Posterior vena cava (tissue), 2 donors: ENCODE measurements around the gene CUL9. TPM values are rescaled to one million over a fixed set of nuclear protein-coding genes. Genes with fewer than 3 reads are reported as not detected.

Experiments used
- DNase-seq: peaks from one replicate; pipeline ENCODE4 v3.0.0-alpha.2; 2020; ENCODE audit warnings: low spot score
- intact Hi-C, 2 donors: fragments of 100-400 bp; cut with DNase I; formaldehyde crosslinking; loops; one replicate each; pipeline versions ENCODE4 v1.14.1 to v1.14.2; 2022 to 2023
- total RNA-seq, 2 donors: library from RNA; stranded (reverse); fragmentation: NEBNext Ultra II Directional; extraction: Animal tissue kit (Norgen Biotek cat#: 25700); gene quantifications; one replicate each; pipeline ENCODE4 v1.2.1, GENCODE V29; 2021
- donor health status: DM: yes; HTN: yes; CAD: no.
- donor health status: DM: yes; HTN: yes; CAD: no.

CUL9 gene
- total RNA-seq, 2 donors from 2014 or later: 24.5 to 25.5 TPM

DNA sequence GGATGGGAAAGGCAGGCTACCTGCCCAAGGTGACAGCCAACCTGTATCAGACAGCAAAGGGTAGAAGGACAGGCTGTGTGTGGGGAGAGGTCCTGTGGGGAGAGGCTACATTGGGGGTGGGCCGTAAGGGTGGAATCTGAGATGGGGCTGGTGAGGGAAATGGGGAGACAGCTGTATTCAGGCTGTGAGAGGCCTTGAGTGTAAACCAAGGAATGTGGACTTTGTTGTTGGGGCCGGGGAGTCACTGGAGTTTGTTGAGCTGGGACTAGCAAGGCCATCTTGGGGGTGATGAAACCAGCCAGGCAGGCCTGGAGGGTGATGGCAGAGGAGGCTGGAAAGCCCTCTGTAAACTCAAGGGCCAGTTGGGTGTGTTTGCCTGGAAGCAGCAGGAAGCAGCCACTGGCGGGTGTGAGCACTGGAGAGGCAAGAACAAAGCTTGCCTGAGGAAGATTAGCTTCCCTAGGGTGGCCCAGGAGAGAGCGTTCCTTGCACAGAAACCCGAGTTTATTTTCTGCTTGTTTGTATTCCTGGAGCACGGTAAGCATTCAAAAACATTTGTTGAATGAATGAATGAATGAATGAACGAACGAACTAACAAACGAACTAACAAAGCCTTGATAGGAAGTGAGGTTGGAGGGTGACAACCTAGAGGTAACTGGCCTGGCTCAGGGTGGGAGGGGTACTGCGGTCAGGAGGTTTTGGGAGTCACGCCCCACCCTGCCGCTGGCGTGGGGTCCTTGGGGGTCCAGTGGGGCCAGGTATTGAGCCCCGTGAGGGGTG is 80.2 kb downstream of the CUL9 start:
- intact Hi-C loops: loop anchor here (2.0 to 10.0 kb wide), 3 partner anchors 73 to 245 kb away; no protein-coding TSS in a partner anchor
- DNase-seq: no peak

- intact Hi-C loops: loop anchor here (2.0 to 10.0 kb wide), 3 partner anchors 72 to 244 kb away; no protein-coding TSS in a partner anchor
Measured at GRCh38 chr6:43262780-43263313, 80.9 kb downstream of the CUL9 start.

GRCh38 chr6:43263314-43264178 is 81.5 kb downstream of the CUL9 start:
- intact Hi-C loops: loop anchor here (2.0 to 10.0 kb wide), 3 partner anchors 71 to 244 kb away; no protein-coding TSS in a partner anchor
- peak; percentile 93 for DNase-seq

More at GRCh38 chr6:43262780-43263313, 80.9 kb downstream of the CUL9 start:
- no peak for DNase-seq

GRCh38 chr6:43264599-43265145 is 82.7 kb downstream of the CUL9 start:
- DNase-seq: no peak
- intact Hi-C loops: loop anchor here in 1 of 2 donors (5.0 to 10.0 kb wide), 2 partner anchors 70 to 243 kb away; no protein-coding TSS in a partner anchor

GRCh38 chr6:43265564-43265963 is 83.6 kb downstream of the CUL9 start:
- intact Hi-C loops: loop anchor here in 1 of 2 donors (10.0 kb wide), 1 partner anchor 69 kb away; no protein-coding TSS in a partner anchor
- no peak for DNase-seq

GRCh38 chr6:43267619-43268354 is 85.8 kb downstream of the CUL9 start:
- intact Hi-C loops: loop anchor here in 1 of 2 donors (10.0 kb wide), 1 partner anchor 67 kb away; no protein-coding TSS in a partner anchor
- DNase-seq: no peak

DNA sequence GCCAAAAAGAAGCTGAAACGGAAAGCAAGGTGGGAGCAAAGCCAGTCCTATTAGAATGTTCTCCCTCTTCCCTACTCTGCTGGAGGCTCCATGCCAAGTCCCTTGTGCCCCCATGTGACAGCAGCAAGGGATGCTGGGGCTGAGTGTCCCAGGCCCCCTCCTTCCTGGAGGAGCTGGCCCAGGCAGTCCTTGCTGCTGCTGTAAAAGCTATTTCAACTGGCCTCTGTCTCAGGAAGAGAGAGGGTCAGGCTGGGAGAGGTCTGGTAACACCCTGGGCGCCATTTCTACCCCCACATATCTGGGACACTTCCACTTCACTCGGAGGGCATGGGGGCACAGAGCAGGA is 86.3 kb downstream of the CUL9 start:
- intact Hi-C loops: loop anchor here in 1 of 2 donors (10.0 kb wide), 1 partner anchor 66 kb away; no protein-coding TSS in a partner anchor
- no peak for DNase-seq

GRCh38 chr6:43268782-43269272 is 86.8 kb downstream of the CUL9 start:
- intact Hi-C loops: loop anchor here in 1 of 2 donors (10.0 kb wide), 1 partner anchor 66 kb away; no protein-coding TSS in a partner anchor
- no peak for DNase-seq

DNA sequence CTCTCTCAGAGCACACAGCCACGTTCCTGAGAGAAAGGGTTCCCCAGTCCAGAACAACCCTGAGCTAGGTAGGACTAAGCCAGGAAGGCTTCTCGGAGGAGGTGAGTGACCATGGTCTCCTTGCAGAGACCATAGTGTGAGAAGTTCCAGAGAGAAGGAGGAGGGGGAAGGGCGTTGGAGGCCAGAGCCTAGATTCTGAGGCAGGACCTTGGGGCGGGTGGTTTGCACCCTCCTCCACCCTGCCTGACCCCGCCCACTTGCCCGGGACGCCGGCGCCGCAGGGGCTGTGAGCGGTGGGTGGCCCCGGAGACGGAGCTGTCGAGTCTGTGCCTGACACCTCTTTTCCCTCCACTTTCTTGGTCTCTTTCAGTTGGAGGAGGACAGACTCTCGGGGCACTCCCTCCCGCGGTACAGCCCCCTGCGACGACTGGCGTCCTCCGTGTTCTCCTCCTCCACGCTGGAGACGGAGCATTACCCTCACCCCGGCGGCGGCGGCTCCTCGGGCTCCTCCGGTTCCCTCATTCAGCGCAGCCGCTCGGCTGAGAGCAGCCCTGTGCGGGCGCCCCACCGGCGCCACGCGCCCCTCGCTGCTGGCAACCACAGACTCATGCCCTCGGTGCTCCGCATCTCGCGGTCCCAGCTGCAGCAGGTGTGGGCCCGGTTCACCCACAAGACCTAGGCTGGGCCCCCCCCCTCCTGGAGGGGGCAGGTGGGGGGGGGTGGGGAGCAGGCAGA is 87.4 kb downstream of the CUL9 start:
- DNase-seq: no peak
- intact Hi-C loops: loop anchor here in 1 of 2 donors (10.0 kb wide), 1 partner anchor 65 kb away; no protein-coding TSS in a partner anchor

GRCh38 chr6:43271103-43271815 is 89.3 kb downstream of the CUL9 start:
- intact Hi-C loops: no loop called here
- DNase-seq: no peak

GRCh38 chr6:43271944-43272343 is 89.9 kb downstream of the CUL9 start:
- intact Hi-C loops: no loop called here
- no peak for DNase-seq

GRCh38 chr6:43273707-43274106 is 91.7 kb downstream of the CUL9 start:
- DNase-seq: no peak
- intact Hi-C loops: no loop called here

Other genes with a start within 250 kb of the CUL9 start
- not detected for gene GNMT, start 221.4 kb upstream of the CUL9 start, total RNA-seq
- gene PEX6, start 203.0 kb upstream of the CUL9 start, total RNA-seq: 10 to 100 TPM in 1 of 2 donors, 1 to 10 TPM in 1; 8.8 to 12.8 TPM
- gene PPP2R5D, start 197.6 kb upstream of the CUL9 start, total RNA-seq: 10 to 100 TPM; 26.0 to 33.5 TPM
- 10 to 100 TPM; 41.8 to 45.9 TPM for gene MEA1, start 168.2 kb upstream of the CUL9 start, total RNA-seq
- gene KLHDC3, start 167.9 kb upstream of the CUL9 start, total RNA-seq: 10 to 100 TPM; 43.7 to 44.1 TPM
- gene RRP36, start 160.6 kb upstream of the CUL9 start, total RNA-seq: 10 to 100 TPM; 40.0 to 40.1 TPM
- gene CUL7, start 128.3 kb upstream of the CUL9 start, total RNA-seq: 1 to 10 TPM; 9.3 to 9.9 TPM
- 10 to 100 TPM; 30.7 to 34.4 TPM for gene MRPL2, start 122.8 kb upstream of the CUL9 start, total RNA-seq
- gene KLC4, start 122.6 kb upstream of the CUL9 start, total RNA-seq: 10 to 100 TPM; 15.1 TPM
- 10 to 100 TPM in 1 of 2 donors, 1 to 10 TPM in 1; 3.0 to 10.3 TPM for gene PTK7, start 105.9 kb upstream of the CUL9 start, total RNA-seq
- gene SRF, start 10.9 kb upstream of the CUL9 start, total RNA-seq: 10 to 100 TPM; 92.6 to 95.6 TPM
- 10 to 100 TPM; 24.5 to 42.5 TPM for gene DNPH1, start 47.3 kb downstream of the CUL9 start, total RNA-seq
- under 1 TPM; 0.09 to 0.14 TPM for gene TTBK1, start 61.3 kb downstream of the CUL9 start, total RNA-seq
- gene SLC22A7, start 116.1 kb downstream of the CUL9 start, total RNA-seq: not detected
- gene CRIP3, start 126.6 kb downstream of the CUL9 start, total RNA-seq: 1 to 10 TPM in 1 of 2 donors, under 1 TPM in 1; 1.00 to 1.4 TPM
- 10 to 100 TPM; 11.2 to 13.9 TPM for gene ZNF318, start 187.5 kb downstream of the CUL9 start, total RNA-seq
- gene ABCC10, start 245.3 kb downstream of the CUL9 start, total RNA-seq: 10 to 100 TPM; 21.1 to 22.4 TPM